Stimulated activated CD8-positive, alpha-beta memory T cell treated with anti-CD3 and anti-CD28 coated beads, Interleukin-7, amount 100 ng/mL, for 4 hours (primary cell): ENCODE results near the gene POU1F1.
"Not testable (repeated sequence)": the region's sequence is repeated elsewhere in the genome, so short reads cannot be mapped to it uniquely, and the experiment has no call there.

ENCODE experiments used
- DNase-seq, 2 donors: peaks; one replicate each; pipeline ENCODE4 v3.0.0-alpha.2; 2020; ENCODE audit warnings: low read depth in 2 of 2

POU1F1 gene

GRCh38 chr3:87276484-87276883 is at the start of gene POU1F1:
POU1F1 (minus strand) TSS chr3:87276584; CDS start chr3:87276462, 122 bp downstream.
- DNase-seq, result no peak

- DNase-seq, result no peak
These were observed 48.2 kb upstream of the POU1F1 start for GRCh38 chr3:87324609-87325008.

- DNase-seq, result no peak
These were observed 44.6 kb upstream of the POU1F1 start for GRCh38 chr3:87320756-87321626.

GRCh38 chr3:87318617-87319021 is 42.2 kb upstream of the POU1F1 start:
- DNase-seq, result no peak

GRCh38 chr3:87317779-87318178 is 41.4 kb upstream of the POU1F1 start:
- DNase-seq, result no peak

- no peak for DNase-seq
These were observed 37.3 kb upstream of the POU1F1 start for GRCh38 chr3:87313641-87314040.

- DNase-seq, result no peak
These were observed 34.9 kb upstream of the POU1F1 start for GRCh38 chr3:87311309-87311708.

GRCh38 chr3:87309601-87310000 is 33.2 kb upstream of the POU1F1 start:
- no peak for DNase-seq

- DNase-seq, result no peak
These were observed 31.4 kb upstream of the POU1F1 start for GRCh38 chr3:87307805-87308204.

GRCh38 chr3:87305517-87305916 is 29.1 kb upstream of the POU1F1 start:
- DNase-seq, result no peak

GRCh38 chr3:87305031-87305430 is 28.6 kb upstream of the POU1F1 start:
- DNase-seq, result not testable (repeated sequence)

GRCh38 chr3:87298111-87298718 is 21.8 kb upstream of the POU1F1 start:
- no peak for DNase-seq

GRCh38 chr3:87288446-87288845 is 12.1 kb upstream of the POU1F1 start:
- DNase-seq, result no peak

- DNase-seq, result no peak
These were observed 10.6 kb upstream of the POU1F1 start for GRCh38 chr3:87287011-87287410.

GRCh38 chr3:87272718-87273341 is 3.6 kb downstream of the POU1F1 start:
- DNase-seq, result no peak

GRCh38 chr3:87270908-87271700 is 5.3 kb downstream of the POU1F1 start:
- no peak for DNase-seq

- DNase-seq, result no peak
These were observed 6.7 kb downstream of the POU1F1 start for GRCh38 chr3:87269723-87270122.

GRCh38 chr3:87268646-87269211 is 7.7 kb downstream of the POU1F1 start:
- no peak for DNase-seq

GRCh38 chr3:87267953-87268645 is 8.3 kb downstream of the POU1F1 start:
- DNase-seq, result no peak

- DNase-seq, result no peak
These were observed 14.5 kb downstream of the POU1F1 start for GRCh38 chr3:87261925-87262324.

- DNase-seq, result no peak
These were observed 16.1 kb downstream of the POU1F1 start for GRCh38 chr3:87260270-87260669.
